ENCODE results near the gene PTPRN2. TPM values are rescaled to one million over a fixed set of nuclear protein-coding genes. Genes with fewer than 3 reads are reported as not detected.

The PTPRN2 gene
- total RNA-seq, 1 donor from 2014 or later = 2.4 TPM

DNA sequence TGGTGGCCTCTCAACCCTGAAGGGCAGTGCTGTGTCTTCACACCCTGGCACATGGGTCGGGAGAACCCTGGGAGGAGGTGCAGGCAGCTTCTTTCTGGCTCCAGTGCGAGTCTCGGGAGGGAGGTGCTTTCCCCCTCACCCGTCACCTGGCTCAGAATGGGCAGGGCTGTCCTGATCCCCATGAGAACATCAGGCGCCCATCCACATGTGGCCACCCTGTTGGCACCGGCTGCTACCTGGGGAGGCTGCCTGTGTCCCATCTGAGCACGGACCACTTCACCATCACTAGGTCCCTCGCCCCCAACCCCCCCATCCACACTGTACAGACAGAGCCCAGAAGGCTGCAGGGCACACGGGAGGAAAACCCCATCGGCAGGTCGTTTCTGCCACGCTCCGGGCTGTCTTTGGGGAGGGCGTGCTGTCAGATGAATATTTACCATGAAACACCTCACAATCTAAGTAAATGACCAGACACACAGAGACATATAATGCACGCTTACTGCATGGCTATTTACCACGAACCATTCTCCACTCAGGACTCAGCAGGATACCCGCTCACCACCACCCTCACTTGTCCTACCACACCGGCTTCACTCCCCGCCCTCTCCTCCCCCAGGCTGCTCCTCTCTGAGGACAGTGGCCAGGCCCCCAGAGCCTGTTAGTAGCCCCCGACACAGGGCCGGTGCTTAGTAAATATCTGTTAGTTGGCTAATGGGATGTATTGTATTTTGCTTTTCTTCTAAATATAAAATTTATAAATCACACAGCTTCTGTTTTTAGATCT, 968.6 kb downstream of the PTPRN2 start:
- no peak for DNase-seq (ENCODE audit: low read depth in 2 of 2)

DNA sequence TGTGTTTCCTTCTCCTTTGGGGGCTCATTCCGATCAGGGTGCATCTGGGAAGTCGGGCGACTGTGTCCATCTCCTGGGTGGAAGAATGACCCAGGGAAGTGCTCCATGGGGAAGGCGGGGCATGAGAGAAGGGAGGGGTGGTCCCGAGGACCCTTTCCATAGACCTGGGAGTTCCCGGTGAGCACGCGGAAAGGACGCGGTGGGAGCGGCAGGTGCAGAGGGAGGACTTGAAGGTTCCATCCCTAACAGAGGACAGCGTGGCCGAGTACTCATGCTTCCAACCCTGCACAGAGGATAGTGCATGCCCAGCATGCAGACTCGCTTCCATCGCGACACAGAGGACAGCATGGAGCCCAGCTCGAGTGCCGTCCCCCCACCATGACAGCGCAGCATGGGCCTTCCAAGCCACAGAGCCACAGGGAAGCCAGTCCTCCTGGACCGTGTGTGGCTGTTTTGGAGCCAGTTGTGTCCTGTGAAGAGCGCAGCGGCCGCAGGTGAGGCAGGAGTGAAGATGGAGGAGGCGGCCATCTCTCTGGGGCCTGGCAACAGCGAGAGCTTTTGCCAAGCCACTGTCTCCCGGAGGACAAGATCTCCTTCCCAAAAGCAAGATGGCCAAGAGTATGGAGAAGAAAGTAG, 969.4 kb downstream of the PTPRN2 start:
- no peak for DNase-seq (ENCODE audit: low read depth in 2 of 2)

DNA sequence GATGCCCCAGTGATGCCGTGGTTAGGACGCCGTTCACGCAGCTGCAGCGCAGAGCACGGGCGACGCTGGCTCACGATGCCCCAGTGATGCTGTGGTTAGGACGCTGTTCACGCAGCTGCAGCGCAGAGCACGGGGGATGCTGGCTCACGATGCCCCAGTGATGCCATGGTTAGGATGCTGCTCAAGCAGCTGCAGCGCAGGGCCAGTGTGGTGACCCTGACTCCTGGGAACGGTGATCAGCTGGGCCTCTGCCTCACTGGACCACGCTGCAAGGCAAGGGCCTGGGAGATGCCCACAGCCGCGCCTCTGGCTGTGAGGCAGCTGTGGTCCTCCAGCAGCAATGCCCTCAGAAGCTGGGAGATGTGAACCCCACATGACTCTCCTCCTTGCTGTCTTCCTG, 970.2 kb downstream of the PTPRN2 start:
- no peak for DNase-seq (ENCODE audit: low read depth in 2 of 2)

DNA sequence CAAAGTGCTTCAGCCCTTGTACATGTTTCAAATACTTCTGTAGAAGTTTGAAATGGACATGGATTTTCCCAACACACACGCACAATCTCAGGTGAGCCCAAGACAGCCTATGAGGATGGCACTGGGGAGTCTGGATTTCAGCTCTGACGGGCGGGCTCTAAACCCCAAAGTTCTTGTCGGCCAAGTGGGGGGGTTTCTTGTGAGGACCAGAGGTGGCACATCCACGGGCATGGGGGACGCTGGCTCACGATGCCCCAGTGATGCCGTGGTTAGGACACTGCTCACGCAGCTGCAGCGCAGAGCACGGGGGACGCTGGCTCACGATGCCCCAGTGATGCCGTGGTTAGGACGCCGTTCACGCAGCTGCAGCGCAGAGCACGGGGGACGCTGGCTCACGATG, 970.7 kb downstream of the PTPRN2 start:
- no peak for DNase-seq (ENCODE audit: low read depth in 2 of 2)

DNA sequence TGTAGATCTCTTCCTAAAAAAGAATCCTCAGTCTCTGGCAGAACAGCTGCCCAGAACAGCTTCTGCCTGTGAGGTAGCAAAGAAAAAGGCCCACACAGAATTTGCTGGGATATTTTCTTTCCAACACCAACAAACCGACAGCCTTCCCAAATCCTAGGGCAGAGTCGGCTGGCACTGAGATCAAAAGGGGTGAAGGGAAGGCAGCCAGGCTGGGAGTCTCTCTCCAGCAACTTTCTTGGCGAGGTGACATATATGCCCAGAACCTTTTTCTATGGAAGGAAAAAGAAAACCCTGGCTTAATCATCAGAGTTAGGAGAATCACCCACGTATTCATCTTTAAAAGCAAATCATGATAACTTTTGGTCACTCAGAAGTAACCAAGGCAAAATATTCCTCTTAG, 971.2 kb downstream of the PTPRN2 start:
- DNase-seq (ENCODE audit: low read depth in 2 of 2) = no peak

DNA sequence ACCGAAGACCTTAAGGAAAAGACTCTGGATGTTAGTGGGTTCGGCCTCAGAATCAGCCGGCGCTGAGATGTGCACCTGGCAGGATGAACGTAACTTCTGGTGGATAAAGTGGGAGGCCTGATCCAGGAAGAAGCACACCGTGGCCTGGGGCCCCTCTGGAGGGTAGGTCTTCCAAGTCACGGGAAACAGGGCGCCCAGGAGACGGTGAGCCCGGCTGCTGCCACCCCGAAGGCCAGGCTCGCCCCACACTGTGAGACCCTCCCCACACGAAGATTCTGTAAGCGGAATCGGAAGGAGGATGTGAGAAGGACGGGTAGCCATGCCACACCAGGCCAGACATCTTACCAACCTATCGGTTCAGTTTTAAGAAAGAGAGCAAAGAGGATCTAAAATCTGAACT, 971.8 kb downstream of the PTPRN2 start:
- no peak for DNase-seq (ENCODE audit: low read depth in 2 of 2)

DNA sequence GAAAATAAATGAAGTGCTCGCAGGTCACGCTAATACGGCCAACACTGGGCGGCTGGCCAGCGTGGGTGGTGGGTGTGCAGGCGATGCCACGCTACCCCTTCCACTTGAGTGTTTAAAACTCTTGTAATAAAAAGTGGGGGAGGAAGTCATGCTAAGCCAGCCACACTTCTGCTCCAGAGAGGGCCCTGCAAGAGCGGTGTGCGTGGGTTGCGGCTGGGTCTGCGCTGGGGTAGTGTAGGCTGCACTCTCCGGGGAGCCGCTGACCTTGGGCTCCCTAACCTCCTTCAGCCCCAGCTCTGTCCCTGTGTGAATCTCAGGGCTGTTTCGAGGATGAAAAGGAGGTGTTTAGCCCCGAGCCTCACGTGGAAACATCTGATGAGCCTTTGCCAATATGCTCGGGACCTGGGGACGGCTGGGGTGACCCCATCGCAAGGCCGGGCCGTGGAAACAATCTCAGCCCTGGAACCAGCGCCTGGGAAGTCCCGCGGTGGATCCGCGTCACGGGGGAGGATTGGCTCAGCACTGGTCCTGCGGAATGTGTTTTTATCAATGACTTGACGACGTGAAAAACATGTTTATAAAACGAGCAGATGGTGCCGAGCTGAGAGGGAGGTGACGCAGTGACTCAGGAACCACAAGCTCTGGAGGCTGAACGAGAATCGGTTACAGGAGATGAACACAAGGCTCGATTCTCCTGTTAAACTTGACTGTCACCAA, 972.4 kb downstream of the PTPRN2 start:
- no peak for DNase-seq (ENCODE audit: low read depth in 2 of 2)

DNA sequence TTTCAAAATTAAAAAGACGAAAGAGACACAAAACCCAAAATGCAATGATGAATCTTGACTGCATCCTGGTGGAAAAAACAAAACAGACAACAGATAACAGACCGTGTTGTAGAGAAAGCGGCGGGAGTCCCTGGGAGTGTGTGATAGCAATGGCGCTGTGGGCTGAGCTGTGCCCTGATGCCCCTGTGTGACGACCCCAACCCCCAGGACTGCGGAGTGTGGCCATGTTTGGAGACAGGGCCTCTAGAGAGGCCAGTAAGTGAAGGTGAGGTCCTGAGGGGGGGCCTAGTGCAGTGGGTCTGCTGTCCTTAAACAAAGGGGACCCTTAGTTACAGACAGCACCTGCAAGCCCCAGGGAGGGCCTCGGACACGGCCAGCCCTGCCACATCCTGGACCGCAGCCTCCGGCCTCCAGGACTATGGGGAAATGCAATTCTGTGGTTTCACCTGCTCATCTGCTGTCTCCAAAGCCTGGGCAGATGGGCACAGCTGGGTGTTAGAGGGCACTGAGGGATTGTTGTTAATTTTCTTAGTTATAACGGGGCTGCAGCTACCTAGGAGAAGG, 973.1 kb downstream of the PTPRN2 start:
- DNase-seq (ENCODE audit: low read depth in 2 of 2) = no peak

DNA sequence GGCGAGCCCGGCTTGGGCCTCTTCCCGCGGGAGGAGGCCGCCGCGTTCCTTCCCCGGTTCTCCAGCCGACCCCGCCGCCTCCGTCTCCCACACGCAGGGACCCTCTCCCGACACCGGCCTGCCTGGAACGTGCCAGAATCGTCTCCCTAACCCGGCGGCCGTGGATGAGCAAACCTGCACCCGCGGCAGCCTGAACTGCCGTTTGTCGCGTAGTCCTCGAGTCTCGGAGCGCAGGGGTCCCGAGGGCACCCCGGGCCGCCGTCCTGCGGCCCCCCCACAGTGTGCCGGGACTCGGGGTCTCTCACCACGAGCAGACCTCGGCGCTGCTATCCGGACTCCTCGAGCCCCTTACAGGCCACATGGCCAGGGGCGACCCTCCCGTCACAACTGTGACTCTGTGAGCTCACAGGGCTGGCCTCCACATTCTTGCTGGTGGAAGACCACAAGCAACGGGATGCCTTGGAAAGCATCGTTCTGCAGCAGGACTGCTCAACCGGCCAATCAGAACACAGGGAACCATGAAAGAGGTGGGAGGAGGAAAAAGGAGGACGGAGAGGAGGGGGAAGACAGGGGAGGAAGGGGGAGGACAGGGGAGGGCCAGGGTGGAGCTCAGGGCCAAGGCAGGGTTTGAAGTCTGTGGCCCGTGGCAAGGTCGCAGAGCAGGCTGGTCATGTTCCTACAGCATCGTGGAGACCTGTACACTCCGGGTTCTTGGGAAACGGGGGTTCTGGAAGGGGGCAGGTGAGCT, 973.9 kb downstream of the PTPRN2 start:
- DNase-seq (ENCODE audit: low read depth in 2 of 2) = no peak

DNA sequence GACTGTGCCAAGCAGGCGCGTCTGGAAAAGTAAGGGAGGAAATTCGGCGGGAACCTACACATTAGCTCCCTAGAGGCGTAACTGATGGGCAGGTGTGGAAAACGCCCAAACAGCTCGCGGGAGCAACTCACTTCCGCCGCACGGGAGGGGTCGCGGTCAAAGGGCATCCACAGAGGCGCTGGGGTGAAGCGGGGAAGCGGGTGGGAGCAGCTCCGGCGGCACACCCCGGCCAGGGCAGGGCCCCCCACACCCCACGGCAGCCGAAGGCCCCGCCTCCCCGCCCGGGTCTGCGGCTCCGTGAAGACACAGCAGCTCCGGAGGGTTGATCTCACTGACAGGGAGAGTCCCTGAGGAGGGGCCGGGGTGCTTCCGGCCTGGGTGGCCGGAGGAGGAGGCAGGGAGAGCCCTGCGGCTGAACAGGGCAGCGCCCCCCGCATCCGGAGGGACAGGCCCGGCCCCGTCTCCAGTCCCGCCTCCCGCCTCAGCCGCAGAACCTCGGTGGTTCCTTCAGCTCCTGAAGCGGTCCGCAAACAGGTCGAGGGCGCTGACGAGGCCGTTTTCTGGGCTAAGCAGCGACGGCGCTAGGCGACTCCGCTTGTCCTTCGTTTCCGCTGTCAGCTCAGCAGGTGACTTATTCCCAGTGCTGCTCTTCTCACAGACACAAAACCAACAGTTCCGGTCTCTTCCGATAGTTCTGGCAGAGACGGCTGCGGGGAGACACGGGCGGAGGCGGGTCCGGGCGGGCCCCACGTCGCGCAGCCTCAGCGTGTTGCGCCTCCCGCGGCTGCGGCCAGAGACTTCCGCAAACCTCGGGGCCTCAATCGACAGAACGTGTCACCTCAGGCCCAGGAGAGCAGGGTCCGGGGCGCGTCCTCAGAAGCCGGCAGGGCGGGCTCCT, 974.7 kb downstream of the PTPRN2 start:
- DNase-seq (ENCODE audit: low read depth in 2 of 2) = peak in 1 of 2 donors; percentile 4

DNA sequence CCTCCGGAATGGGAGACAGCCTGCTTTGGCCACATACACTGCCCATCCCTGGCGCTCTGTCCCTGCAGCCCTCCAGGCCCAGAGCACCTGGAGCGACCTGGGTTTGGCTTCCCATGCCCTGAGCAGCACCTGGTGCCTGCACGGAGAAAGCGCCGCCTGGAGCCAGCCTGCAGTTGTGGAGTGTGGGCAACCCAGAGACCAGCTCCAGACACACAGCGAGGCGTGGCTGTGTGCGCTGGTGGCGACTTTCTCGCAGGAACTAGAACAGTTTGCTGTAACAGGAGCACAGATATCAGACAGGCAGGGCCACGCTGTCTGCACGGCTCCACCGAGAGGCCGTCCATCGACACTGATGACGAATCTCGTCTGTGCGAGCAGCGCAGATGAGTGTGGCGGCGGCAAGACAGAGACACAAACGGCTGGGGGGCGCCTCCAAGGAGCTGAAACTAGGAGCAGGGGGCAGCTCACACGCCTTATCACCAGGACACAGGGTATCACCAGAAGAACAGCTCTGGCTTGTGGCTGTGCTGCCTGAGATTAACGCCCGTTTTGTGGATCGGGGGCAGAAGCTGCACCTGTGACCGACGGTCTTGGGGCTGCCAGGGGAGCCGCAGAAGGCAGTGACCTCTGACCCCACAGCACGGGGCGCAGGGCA, 975.5 kb downstream of the PTPRN2 start:
- DNase-seq (ENCODE audit: low read depth in 2 of 2) = no peak

DNA sequence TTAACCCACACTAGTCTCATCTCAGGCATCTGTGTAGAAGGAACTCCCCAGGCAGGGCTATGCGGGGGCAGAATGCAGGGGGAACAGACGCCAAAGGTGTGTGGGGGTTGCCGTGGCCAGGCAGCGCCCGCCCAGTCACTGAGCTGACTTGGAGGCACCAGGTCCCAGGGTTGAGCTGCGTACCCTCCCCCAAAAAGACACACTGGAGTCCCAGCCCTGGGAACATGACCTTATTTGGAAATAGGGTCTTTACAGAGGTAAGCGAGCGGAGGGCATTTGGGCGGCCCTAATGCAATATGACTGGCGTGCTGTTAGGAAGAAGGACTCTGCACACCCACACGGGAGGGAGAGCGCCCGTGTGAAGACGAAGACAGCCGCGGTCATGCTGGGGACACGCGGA, 976.3 kb downstream of the PTPRN2 start:
- no peak for DNase-seq (ENCODE audit: low read depth in 2 of 2)

DNA sequence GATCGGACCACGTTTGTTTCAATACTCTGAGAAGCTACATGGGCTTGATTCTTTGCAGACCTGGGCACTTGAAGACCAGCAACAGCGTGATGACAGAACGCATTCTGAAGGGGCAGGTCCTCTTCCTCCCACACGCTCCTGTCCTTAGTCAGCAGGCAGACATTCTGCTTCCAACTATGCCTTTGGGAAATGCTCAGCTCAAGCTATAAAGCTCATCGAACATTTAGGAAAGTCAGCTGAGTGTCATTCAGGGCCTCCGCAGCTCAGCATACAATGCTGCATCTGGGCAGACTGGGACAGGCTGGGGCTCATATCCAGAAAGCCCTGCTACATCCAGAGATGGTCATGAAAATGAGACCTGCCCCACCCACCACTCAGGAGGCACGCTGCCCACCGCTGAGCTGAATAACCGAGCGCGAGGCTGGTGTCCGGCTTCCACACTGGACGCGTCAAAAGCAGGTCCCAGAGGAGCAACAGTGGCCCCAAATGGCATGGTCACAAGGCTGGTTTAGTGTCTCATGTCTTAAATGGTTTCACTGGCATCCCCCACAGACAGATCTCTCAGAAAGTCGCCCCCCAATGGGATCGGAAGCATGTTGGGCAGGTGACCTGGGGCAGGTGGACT, 976.8 kb downstream of the PTPRN2 start:
- no peak for DNase-seq (ENCODE audit: low read depth in 2 of 2)

DNA sequence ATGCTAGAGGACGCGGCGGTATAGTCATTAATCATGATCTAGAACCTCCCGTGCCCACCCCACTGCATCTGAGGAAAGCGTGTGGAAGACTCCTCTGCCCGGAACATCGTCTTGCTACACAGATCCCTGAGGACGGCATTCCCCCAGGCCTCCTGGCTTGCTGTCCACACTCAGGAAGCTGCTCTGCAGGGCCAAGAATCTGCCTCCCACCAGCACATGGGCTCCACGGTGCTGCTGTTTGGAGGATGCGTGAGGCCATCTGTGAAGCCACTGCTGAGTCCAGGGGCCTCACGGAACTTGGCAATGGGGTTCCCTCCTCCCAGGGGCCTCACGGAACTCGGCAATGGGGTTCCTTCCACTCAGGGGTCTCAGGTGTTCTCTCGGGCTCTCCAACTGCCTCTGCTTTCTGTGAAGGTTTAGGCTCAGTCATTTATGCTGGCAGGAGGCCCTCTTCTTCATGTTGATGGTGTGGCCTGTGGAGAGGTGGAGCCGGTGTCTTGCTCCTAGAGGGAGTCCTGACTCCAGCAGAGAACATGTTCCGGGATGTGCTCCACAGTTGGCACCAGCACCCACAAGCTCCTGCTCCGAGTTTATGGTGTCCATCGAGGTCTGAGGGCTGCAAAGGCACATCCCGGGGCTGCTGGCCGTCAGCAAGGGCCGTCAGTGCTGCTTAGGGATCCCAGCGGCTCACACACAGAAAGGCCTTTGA, 977.5 kb downstream of the PTPRN2 start:
- no peak for DNase-seq (ENCODE audit: low read depth in 2 of 2)

DNA sequence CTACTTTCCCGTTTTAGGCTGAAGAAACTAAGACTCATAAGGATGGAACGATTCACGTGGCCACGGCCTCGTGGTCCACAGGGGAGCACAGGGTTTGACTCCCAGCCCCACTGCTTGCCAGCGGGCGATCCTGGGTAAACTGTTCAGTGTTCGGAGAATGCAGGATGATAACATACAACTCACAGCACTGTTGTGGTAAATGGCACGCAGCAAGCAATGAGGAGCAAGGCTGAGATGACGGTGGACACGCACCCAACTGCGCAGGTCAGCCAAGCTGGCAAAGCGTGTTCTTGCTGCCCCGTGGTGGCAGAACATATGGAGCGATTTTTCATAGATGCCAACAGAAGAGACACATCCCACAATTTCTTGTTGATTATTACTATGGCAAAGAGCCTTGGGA, 978.1 kb downstream of the PTPRN2 start:
- no peak for DNase-seq (ENCODE audit: low read depth in 2 of 2)

DNA sequence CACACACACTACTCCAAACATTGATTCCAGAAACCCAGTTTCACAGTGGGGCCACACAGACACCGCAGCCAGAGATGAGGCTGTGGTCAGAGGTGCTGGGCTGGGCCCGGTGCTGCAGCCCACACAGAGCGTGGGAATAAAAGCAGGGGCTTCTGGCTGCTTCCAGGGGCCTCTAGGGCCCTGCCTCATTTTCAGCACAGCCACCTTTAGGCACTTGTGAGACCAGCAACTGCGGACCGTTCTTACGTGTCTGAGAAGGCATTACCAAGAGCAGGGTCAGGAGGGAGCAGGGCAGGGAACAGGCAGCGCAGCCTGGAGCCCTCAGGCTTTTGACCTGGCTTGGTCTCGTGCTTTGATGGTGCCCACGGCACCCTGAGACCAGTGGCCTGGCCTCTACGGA, 980.4 kb downstream of the PTPRN2 start:
- no peak for DNase-seq (ENCODE audit: low read depth in 2 of 2)

DNA sequence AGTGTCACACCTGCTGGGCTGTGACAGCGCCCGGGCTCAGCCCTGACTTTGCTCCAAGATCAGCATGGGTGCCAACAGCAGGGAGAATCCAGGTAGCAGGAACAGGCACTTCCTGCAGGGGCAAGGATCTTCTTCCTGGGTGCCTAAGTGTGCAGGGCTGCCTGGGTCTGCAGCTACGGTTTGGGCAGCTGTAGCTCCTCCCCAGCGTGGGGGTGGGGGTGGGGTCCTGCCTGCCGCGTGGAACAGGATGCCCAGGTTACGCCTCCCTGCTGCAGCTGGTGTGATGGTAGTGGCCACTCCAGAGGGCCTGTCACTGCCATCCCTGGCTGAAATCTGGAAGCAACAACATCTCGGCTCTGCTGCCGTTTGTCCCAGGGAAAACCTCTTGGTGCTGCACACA, 981.5 kb downstream of the PTPRN2 start:
- no peak for DNase-seq (ENCODE audit: low read depth in 2 of 2)

DNA sequence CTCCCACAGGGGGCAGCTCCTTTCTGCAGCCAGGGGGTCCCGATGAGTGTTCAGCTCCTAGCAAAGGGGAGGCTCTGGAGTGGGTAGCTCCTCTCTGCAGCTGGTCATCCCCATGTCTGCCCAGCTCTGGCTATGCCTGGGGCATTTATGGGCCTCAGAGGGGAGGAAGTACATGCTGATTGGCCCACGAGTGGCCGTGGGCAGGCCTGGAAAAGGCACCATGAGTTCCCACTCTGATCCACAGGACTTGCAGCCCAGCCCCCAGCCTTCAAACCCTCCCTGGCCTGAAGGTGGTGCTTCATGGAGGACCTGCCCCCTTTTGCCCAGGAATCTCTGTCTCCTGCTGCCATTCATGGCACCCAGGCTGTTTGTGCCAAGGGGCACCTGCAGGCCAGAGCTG, 982.0 kb downstream of the PTPRN2 start:
- no peak for DNase-seq (ENCODE audit: low read depth in 2 of 2)
